ENCODE data around the gene GALNT9.
"Not testable (repeated sequence)": the region's sequence is repeated elsewhere in the genome, so short reads cannot be mapped to it uniquely, and the experiment has no call there.

GALNT9 gene

GRCh38 chr12:132278401-132279183 is 50.8 kb downstream of the GALNT9 start:
- no peak for DNase-seq (ENCODE audit: low spot score)

DNA sequence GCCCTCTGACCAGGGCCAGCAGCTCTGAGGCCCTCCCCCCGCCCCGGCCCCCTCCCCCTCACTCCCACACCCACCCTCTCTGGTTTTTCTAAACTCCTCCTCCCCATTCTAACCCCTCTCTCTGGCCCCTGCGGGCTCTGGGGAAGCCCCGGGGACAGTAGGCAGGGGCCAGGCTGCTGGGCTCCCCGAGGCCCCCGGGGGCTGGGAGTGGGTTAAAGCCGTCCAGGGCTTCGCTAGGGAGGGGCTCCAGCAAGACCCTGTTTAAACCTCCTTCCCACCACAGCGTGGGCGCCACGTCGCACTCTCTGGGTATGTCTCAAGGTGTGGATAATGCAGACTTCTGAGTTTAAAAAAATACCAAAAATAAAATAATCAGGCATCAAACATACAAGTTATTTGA is 51.4 kb downstream of the GALNT9 start:
- DNase-seq (ENCODE audit: low spot score) = no peak

DNA sequence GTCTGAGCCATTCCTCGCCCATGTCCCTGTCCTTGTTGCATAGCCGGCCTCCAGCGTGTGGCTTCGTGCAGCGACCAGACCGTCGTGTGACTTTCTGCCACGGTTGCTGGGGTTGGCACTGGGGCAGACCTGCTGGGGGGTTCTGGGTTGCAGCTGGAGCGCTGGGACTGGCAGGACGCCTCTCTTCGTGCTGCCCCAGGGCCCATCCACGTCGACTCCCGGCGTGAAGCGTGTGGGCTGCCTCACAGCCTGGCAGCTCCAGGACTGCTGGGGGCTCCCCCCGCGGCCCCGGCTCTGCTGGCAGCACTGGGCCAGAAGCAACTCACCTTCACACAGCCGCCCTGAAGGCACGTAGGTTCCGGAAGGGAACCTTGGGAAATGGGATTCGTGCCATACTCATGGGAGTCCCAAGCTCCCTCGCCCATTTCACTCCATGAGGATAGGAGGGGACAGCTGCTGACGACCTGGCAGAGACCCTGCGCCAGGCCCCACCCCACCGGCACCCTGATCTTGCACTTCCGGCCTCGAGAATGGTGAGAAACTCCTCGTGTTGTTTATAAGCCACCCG is 51.9 kb downstream of the GALNT9 start:
- DNase-seq (ENCODE audit: low spot score) = no peak

- no peak for DNase-seq (ENCODE audit: low spot score)
Measured at GRCh38 chr12:132276827-132277373, 52.5 kb downstream of the GALNT9 start.

GRCh38 chr12:132276066-132276826 is 53.1 kb downstream of the GALNT9 start:
- no peak for DNase-seq (ENCODE audit: low spot score)

DNA sequence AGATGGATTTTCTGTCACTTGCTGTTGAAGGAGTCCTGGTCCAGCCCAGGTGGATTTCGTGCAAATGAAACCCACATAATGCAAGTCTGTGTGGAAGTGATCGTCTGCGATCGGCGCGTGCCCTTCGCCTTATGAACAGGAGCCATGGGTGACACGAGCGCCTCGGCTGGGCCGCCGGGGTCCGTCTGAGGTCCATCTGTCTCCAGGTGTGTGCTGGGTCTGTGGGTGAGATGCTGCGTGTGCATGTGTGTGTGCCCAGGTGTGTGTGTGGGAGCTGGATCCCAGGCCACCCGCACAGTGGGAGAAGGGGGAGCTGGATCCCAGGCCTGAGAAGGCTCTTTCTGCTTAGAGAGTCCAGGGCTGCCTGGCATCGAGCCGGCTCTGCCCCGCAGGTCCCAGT is 53.8 kb downstream of the GALNT9 start:
- no peak for DNase-seq (ENCODE audit: low spot score)

DNA sequence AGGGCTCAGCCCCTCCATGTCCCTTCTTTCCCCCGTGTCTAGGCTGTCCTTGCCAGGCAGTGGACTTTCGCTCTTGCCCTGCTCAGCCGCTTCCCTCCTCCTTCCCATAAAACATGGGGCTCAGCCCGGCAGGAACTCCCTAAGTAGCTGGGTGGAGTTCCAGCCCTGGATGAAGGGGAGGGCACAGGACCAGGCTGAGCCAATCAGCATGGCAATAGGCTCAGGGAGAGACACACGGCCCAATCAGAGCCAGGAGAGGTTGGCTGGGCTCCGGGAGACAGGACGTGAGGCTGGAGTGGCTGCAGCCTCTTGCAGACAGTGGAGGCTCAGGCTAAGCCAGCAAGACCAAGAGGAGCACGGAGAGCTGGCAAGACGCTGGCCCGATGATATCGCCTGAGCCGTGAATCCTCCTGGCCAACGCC is 54.3 kb downstream of the GALNT9 start:
- DNase-seq (ENCODE audit: low spot score) = peak; percentile 88

DNA sequence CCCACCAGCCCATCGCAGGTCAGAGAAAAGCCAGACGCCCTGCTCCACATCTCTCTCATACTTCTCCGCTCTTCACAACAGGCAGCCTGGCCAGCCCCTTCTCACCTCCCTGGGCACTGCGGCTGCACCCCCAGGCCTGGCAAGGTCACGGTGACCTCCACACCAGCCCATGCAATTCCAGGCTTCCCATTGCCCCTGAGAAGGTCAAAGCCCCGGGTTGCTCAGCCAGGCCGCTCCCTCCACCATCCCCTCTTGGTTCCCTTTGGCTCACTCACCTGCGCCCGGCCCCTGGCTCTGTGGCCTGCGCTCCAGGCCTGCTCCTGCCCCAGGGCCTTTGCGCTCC is 55.4 kb downstream of the GALNT9 start:
- DNase-seq (ENCODE audit: low spot score) = no peak

DNA sequence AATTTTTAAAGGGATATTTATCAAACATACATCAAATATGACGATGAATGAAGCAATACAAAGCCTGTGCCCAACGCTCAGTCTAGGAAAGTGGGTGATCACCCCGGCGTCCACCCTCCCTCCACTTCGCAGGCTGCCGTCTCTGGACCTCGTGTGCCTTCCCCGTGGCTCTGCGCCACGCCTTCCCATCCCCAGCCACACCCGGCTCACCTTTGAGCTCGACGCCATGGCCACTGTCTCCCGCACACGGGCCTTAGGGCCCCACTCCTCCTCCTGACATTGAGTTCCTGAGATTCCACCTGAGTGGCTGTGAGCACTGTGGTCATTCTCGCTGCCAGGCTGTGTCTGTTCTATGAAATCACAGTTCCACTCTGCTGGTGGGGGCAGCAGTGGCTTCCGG is 56.7 kb downstream of the GALNT9 start:
- no peak for DNase-seq (ENCODE audit: low spot score)

DNA sequence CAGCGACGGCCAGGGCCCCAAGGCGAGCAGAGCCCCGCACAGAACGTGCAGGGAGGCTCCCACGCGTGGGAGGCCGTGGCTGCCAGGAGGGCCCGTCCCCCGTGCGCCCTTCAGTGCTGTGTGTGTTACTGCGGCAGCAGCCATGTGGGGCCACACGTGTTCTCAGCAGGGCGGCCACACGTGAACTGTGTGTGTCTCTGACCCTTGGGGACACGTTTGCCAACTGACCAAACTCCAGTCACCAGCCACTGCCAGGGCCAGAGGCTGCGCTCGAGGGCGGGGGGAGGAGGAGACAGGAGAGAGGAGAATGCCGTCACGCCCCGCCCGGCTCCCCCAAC is 57.7 kb downstream of the GALNT9 start:
- DNase-seq (ENCODE audit: low spot score) = no peak

DNA sequence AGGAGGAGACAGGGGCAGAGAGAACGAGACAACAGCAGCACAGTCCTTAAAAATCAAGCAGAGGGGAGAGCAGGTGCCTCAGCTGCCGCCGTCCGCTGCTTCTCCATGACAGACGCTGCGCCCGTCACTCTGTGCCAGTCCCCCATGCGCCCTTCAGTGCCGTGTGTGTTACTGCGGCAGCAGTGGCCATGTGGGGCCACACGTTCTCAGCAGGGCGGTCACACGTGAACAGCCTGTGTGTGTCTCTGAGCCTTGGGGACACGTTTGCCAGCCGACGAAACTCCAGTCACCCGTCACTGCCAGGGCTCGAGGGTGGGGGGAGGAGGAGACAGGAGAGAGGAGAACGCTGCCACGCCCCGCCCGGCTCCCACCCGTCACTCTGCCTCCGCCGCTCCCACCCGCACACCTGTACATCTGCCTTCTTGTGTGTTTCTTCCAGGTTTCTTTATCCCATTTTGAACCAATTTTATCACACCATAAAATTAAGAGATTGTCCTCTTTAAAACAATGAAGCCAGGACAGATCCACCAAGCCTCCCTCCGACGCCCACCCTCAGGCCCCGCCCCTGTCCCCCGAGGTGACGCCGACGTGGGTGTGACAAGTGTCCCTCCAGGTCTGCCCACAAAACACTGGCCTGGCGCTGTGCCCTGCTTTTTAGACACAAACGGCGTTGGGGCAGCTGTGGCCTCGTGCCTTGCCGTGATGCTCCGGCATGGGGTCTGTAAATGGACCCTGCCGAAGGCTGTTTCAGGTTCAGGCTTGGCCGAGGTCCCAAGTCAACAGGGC is 58.2 kb downstream of the GALNT9 start:
- DNase-seq (ENCODE audit: low spot score) = no peak

DNA sequence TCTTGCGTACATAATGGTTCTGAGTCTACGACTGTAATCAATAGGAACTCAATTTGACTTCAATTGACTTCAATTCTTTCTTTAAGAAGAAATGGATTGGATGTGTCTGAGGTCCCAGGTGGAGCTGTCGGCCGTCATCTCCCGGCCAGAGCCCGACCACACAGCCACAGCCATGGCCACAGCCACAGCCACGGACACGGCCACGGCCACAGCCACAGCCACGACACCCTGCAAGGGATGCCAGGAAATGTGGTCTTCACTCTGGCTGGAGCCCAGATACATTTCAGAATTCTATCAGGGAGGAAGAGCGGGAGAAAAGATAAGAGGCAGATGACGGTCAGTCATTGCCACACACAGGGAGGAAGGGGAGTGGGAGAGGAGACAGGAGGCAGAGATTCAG is 58.9 kb downstream of the GALNT9 start:
- no peak for DNase-seq (ENCODE audit: low spot score)

- DNase-seq (ENCODE audit: low spot score) = no peak
Measured at GRCh38 chr12:132269271-132269968, 60.0 kb downstream of the GALNT9 start.

- no peak for DNase-seq (ENCODE audit: low spot score)
Measured at GRCh38 chr12:132268674-132269073, 60.7 kb downstream of the GALNT9 start.

DNA sequence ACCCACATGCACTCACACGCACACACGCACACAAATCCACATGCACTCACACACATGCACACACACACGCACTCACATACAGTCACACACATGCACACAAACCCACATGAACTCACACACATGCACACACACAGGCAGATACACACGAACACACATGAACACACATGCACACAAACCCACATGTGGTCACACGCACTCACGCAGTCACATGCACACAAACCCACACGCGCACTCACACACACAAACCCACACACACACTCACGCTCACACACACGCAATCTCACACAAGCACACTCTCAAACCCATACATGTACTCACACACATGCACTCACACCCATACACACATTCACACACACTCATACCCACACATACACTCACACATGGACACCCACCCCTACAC is 61.5 kb downstream of the GALNT9 start:
- no peak for DNase-seq (ENCODE audit: low spot score)

GRCh38 chr12:132266802-132267201 is 62.6 kb downstream of the GALNT9 start:
- DNase-seq (ENCODE audit: low spot score) = no peak

DNA sequence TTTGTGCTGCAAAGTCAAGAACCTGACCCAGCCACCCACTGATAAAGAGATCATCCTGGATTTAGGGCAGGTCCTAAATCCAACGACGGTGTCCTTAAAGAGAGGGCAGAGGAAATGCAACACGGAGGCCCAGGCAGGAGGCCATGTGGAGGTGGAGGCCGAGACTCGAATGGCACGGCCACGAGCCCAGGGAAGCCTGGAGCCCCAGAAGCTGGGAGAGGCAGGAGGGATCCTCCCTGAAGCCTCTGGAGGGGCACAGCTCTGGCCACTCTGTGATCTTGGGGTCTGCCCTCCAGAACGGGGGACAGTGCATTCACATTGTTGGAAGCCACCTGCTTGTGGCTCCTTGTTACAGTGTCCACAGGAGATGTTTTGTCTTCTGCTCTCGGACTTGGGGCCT is 63.0 kb downstream of the GALNT9 start:
- DNase-seq (ENCODE audit: low spot score) = no peak

DNA sequence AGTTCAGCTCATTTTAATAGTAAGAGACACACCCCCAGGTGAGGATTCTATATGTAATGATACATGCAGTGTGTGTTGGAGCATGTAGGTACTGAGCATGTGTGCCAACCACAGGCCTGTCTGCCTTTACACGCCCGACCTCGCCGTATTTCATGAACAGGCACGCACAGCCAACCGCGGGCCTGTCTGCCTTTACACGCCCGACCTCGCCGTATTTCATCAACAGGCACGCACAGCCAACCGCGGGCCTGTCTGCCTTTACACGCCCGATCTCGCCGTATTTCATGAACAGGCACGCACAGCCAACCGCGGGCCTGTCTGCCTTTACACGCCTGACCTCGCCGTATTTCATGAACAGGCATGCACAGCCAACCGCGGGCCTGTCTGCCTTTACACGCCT is 63.6 kb downstream of the GALNT9 start:
- DNase-seq (ENCODE audit: low spot score) = not testable (repeated sequence)

DNA sequence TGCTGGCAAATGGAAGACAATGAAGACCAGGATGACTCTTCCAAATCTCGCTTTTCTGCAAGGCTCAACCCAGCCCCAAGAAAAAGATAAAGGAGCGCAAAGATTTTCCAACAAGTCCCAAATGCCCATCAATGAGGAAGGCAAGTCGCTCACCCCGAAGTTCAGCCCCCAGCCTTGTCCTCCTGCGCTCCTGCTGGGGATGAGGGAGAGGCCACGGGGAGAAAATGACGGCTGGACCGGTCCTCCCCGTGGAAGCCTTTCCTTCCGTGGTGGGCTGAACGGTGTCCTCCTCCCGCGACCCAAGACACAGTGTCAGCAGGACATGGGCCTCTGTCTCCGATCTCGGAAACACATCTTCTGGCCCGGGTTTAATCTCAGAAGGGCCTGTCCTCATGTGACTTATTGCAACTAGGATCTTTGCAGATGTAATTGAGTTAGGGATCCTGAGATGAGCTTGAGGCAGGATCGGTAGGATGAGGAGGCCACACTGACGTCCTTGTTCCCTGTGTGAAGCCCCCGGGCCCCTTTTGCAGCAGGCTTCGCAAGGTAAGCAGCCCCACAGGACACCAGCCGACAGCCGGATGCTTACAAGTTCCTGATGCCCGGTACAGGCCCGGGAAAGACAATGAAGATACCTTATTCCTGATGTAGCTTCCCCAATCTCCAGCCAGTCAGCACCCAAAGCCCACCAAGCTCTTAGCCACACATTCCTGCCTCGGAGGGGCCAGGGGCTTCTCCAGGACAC is 64.2 kb downstream of the GALNT9 start:
- no peak for DNase-seq (ENCODE audit: low spot score)

- no peak for DNase-seq (ENCODE audit: low spot score)
Measured at GRCh38 chr12:132264086-132265010, 65.0 kb downstream of the GALNT9 start.

All from AG08396 (cell line).